Prostate gland (tissue), 2 donors: ENCODE measurements around the gene ARID5A. TPM values are rescaled to one million over a fixed set of nuclear protein-coding genes. Genes with fewer than 3 reads are reported as not detected.
A peak's percentile ranks its signal among the peaks of the same experiment; 100 is the strongest.

Source experiments
- DNase-seq: peaks from one replicate; pipeline ENCODE4 v3.0.0-alpha.2; 2019; ENCODE audit warnings: low spot score
- H3K27ac ChIP-seq, 2 donors: fragments of 200-600 bp; sonication (generic); 2 replicates each; pipeline ENCODE4 v1.5.1; 2017 to 2019
- H3K27me3 ChIP-seq: fragments of 200-600 bp; sonication (generic); replicated peaks from 2 replicates; pipeline ENCODE4 v1.5.1; 2019; ENCODE audit not compliant: insufficient read depth
- H3K36me3 ChIP-seq, 2 donors: fragments of 200-600 bp; sonication (generic); 1 replicate in 1 of 2; 2 replicates in 1 of 2; pipeline versions ENCODE4 v1.5.1 to v1.8.1; 2017 to 2019
- H3K4me1 ChIP-seq: fragments of 200-600 bp; sonication (generic); replicated peaks from 2 replicates; pipeline ENCODE4 v1.5.1; 2019
- H3K4me3 ChIP-seq, 2 donors: fragments of 200-600 bp; sonication (generic); 2 replicates each; pipeline ENCODE4 v1.5.1; 2017 to 2019
- H3K9me3 ChIP-seq: fragments of 200-600 bp; sonication (generic); 2 replicates; pipeline ENCODE4 v1.5.1; 2017
- CTCF ChIP-seq, 4 experiments: fragments of 200-600 bp in 2 of 4; fragments of 450-650 bp in 2 of 4; sonication (generic) in 2 of 4; IDR thresholded peaks; 1 replicate in 3 of 4; 2 replicates in 1 of 4; pipeline ENCODE4 v1.5.1; 2016 to 2019; ENCODE audit warnings: antibody characterized with exemption in 4 of 4, mild to moderate bottlenecking in 2 of 4, moderate library complexity in 2 of 4
- POLR2A ChIP-seq: fragments of 450-650 bp; IDR thresholded peaks from one replicate; pipeline ENCODE4 v1.6.1; 2016; ENCODE audit warnings: antibody characterized with exemption, mild to moderate bottlenecking
- POLR2AphosphoS5 ChIP-seq: sonication (generic); formaldehyde crosslinking; IDR thresholded peaks from one replicate; pipeline ENCODE4 v1.6.1; 2017; ENCODE audit warnings: antibody characterized with exemption
- WGBS: methylation state at CpG from one replicate; pipeline ENCODE4 v1.1.5; 2018; 5-methylcytosine and 5-hydroxymethylcytosine counted together
- intact Hi-C: fragments of 100-400 bp; cut with DNase I; formaldehyde crosslinking; loops from one replicate; pipeline ENCODE4 v1.14.2; 2022
- total RNA-seq, 2 donors: library from RNA; depleted of rRNA; stranded (reverse); fragments of >200 nt; gene quantifications; one replicate each; pipeline ENCODE4 v1.1.0, GENCODE V29; 2016

ARID5A gene
- total RNA-seq, 2 donors from 2014 or later, result 23.0 to 54.6 TPM

- Histone ChIP-seq H3K27ac (peak overlapping the region in 1 of 2 donors; percentile 80), H3K27me3 (no peaks in the 10 kb centered on the region), H3K9me3 (no peaks in the 10 kb centered on the region), H3K4me3 (no peak overlapping the region), H3K36me3 (no peaks in the 10 kb centered on the region), H3K4me1 (peaks cover 15% of the 10 kb centered on the region)
- TF ChIP-seq POLR2AphosphoS5 (no peak), CTCF (IDR thresholded peaks at IDR 0.05) (no peak), POLR2A (no peak)
- intact Hi-C loops, result loop anchor here (5.0 to 10.0 kb wide), 4 partner anchors 102 to 419 kb away; partner anchors contain the start of genes KANSL3 and STARD7
- DNase-seq, result no peak
- 85% methylated on average over 4 of the region's 4 CpGs for WGBS
Observed at GRCh38 chr2:96535331-96535730, 1.2 kb upstream of the ARID5A start.

GRCh38 chr2:96537066-96537733 is 648 bp downstream of the ARID5A start:
- no peak for TF ChIP-seq CTCF (IDR thresholded peaks at IDR 0.05)
- TF ChIP-seq POLR2AphosphoS5, result peak; percentile 12
- Histone ChIP-seq H3K4me3 (peak overlapping the region; percentile 63 to 64), H3K36me3 (no peaks in the 10 kb centered on the region), H3K4me1 (peaks cover 15% of the 10 kb centered on the region), H3K27ac (peak overlapping the region; percentile 86 to 87), H3K9me3 (no peaks in the 10 kb centered on the region), H3K27me3 (no peaks in the 10 kb centered on the region)
- DNase-seq, result peak; percentile 44
- intact Hi-C loops, result loop anchor here (5.0 to 10.0 kb wide), 4 partner anchors 100 to 418 kb away; partner anchors contain the start of genes KANSL3 and STARD7
- WGBS, result under 1% methylated on average over 57 of the region's 61 CpGs

GRCh38 chr2:96537734-96538486 is 1.4 kb downstream of the ARID5A start:
- WGBS, result 13% methylated on average over 20 of the region's 36 CpGs
- H3K36me3 ChIP-seq, result no peaks in the 10 kb centered on the region
- intact Hi-C loops, result loop anchor here (5.0 to 10.0 kb wide), 4 partner anchors 99 to 417 kb away; partner anchors contain the start of genes KANSL3 and STARD7
- H3K4me1 ChIP-seq, result peaks cover 15% of the 10 kb centered on the region
- H3K9me3 ChIP-seq, result no peaks in the 10 kb centered on the region
- DNase-seq, result no peak
- H3K4me3 ChIP-seq, result peak overlapping the region; percentile 63 to 64
- H3K27ac ChIP-seq, result peak overlapping the region; percentile 86 to 87
- TF ChIP-seq POLR2AphosphoS5, result no peak
- TF ChIP-seq CTCF (IDR thresholded peaks at IDR 0.05), result no peak
- TF ChIP-seq POLR2A, result no peak
- no peaks in the 10 kb centered on the region for H3K27me3 ChIP-seq

GRCh38 chr2:96538487-96539214 is 2.1 kb downstream of the ARID5A start:
- intact Hi-C loops, result loop anchor here (5.0 to 10.0 kb wide), 4 partner anchors 99 to 416 kb away; partner anchors contain the start of genes KANSL3 and STARD7
- no peaks in the 10 kb centered on the region for H3K36me3 ChIP-seq
- 17% methylated on average over 24 of the region's 24 CpGs for WGBS
- TF ChIP-seq POLR2A (peak; percentile 57), POLR2AphosphoS5 (peak; percentile 71), CTCF (IDR thresholded peaks at IDR 0.05) (no peak)
- no peaks in the 10 kb centered on the region for H3K27me3 ChIP-seq
- H3K27ac ChIP-seq, result peak overlapping the region; percentile 86 to 87
- H3K9me3 ChIP-seq, result no peaks in the 10 kb centered on the region
- H3K4me1 ChIP-seq, result peaks cover 15% of the 10 kb centered on the region
- H3K4me3 ChIP-seq, result peak overlapping the region; percentile 63 to 64
- peak; percentile 67 for DNase-seq
